HepG2 (cell line): Measurements from ENCODE around the gene OBI1. TPM values are rescaled to one million over a fixed set of nuclear protein-coding genes. Genes with fewer than 3 reads are reported as not detected.
A peak's percentile ranks its signal among the peaks of the same experiment; 100 is the strongest.

Experiments used
- ASH2L ChIP-seq: fragments of 300-600, 200-600 bp; sonication (generic); IDR thresholded peaks from 2 replicates; pipeline ENCODE4 v1.7.0; 2017; ENCODE audit warnings: low read depth, mild to moderate bottlenecking, moderate library complexity, mixed read lengths, low read length; ENCODE audit not compliant: insufficient read length
- CENPT ChIP-seq: sonication (generic); formaldehyde crosslinking; IDR thresholded peaks from 2 replicates; pipeline ENCODE4 v1.8.0; 2022; ENCODE audit warnings: low read depth, mild to moderate bottlenecking, moderate library complexity, missing genetic modification reagents
- GABPA ChIP-seq, 2 experiments: IDR thresholded peaks; 2 replicates each; pipeline ENCODE4 v1.6.1; 2011 to 2016; ENCODE audit warnings: low read depth in 2 of 2, low read length in 1 of 2, missing biosample characterization in 1 of 2, missing genetic modification characterization in 1 of 2
- NCOA1 ChIP-seq: sonication (generic); formaldehyde crosslinking; IDR thresholded peaks from 2 replicates; pipeline ENCODE4 v1.9.0; 2021; ENCODE audit warnings: missing genetic modification reagents
- NFE2L2 ChIP-seq: fragments of 150-350 bp; IDR thresholded peaks from 2 replicates; pipeline ENCODE4 v1.6.1; 2014; ENCODE audit warnings: low read length
- NFYC ChIP-seq: IDR thresholded peaks from 2 replicates; pipeline ENCODE4 v1.6.1; 2016; ENCODE audit warnings: missing genetic modification reagents, missing compliant biosample characterization
- ZNF121 ChIP-seq: sonication (generic); formaldehyde crosslinking; IDR thresholded peaks from 2 replicates; pipeline ENCODE4 v1.5.0; 2020; ENCODE audit warnings: mild to moderate bottlenecking, missing genetic modification reagents
- ZNF34 ChIP-seq: sonication (generic); formaldehyde crosslinking; IDR thresholded peaks from 2 replicates; pipeline ENCODE4 v1.4.0; 2020; ENCODE audit warnings: mild to moderate bottlenecking, missing genetic modification reagents, borderline replicate concordance
- ZNF350 ChIP-seq: sonication (generic); formaldehyde crosslinking; IDR thresholded peaks from 2 replicates; pipeline ENCODE4 v1.4.0; 2020; ENCODE audit warnings: mild to moderate bottlenecking, low read depth, missing genetic modification reagents, borderline replicate concordance
- ZNF383 ChIP-seq: sonication (generic); formaldehyde crosslinking; IDR thresholded peaks from 2 replicates; pipeline ENCODE4 v1.4.0; 2020; ENCODE audit warnings: missing genetic modification reagents, mild to moderate bottlenecking, borderline replicate concordance
- ZNF577 ChIP-seq: sonication (generic); formaldehyde crosslinking; IDR thresholded peaks from 2 replicates; pipeline ENCODE4 v1.4.0; 2020; ENCODE audit warnings: mild to moderate bottlenecking, low read depth, missing genetic modification reagents, borderline replicate concordance
- ZNF749 ChIP-seq: sonication (generic); formaldehyde crosslinking; IDR thresholded peaks from 2 replicates; pipeline ENCODE4 v1.8.0; 2022; ENCODE audit warnings: mild to moderate bottlenecking, missing genetic modification reagents, moderate library complexity, borderline replicate concordance
- polyA plus RNA-seq, 8 experiments: library from polyadenylated mRNA; depleted of rRNA in 3 of 8; stranded (reverse) in 7 of 8; unstranded in 1 of 8; fragments of >200 nt; fragmentation: Illumina TruSeq in 4 of 8; extraction: Trizol in 4 of 8; gene quantifications; 2 replicates each; pipeline versions ENCODE4 v1.2.1 to v1.2.3, GENCODE V29; 2011 to 2016; ENCODE audit warnings: low read depth in 4 of 8, missing spikeins in 1 of 8, mixed read lengths in 1 of 8; ENCODE audit not compliant: insufficient read depth in 1 of 8
- total RNA-seq, 5 experiments: library from RNA; depleted of rRNA; stranded (reverse); fragments of >200 nt; fragmentation: Illumina TruSeq; extraction: Trizol; gene quantifications; 2 replicates each; pipeline ENCODE4 v1.2.3, GENCODE V29; 2016; ENCODE audit warnings: low read depth in 1 of 5
- TF ChIP-seq, protein P1 (sequence below): sonication (generic); formaldehyde crosslinking; IDR thresholded peaks from 2 replicates; pipeline ENCODE4 v1.4.0; 2020; ENCODE audit warnings: missing genetic modification reagents
- TF ChIP-seq, protein P2 (sequence below), 2 experiments: sonication (generic) in 1 of 2; formaldehyde crosslinking in 1 of 2; IDR thresholded peaks; 2 replicates each; pipeline versions ENCODE4 v1.4.0 to v1.6.1; 2018 to 2020; ENCODE audit warnings: missing genetic modification reagents in 2 of 2, borderline replicate concordance in 1 of 2, low read depth in 1 of 2, mild to moderate bottlenecking in 1 of 2, missing biosample characterization in 1 of 2
- TF ChIP-seq, protein P3 (sequence below): sonication (generic); formaldehyde crosslinking; IDR thresholded peaks from 2 replicates; pipeline ENCODE4 v1.8.1; 2023; ENCODE audit warnings: mild to moderate bottlenecking, moderate library complexity, missing genetic modification reagents
- TF ChIP-seq, protein P4 (sequence below): sonication (generic); formaldehyde crosslinking; IDR thresholded peaks from 2 replicates; pipeline ENCODE4 v1.4.0; 2020; ENCODE audit warnings: missing genetic modification reagents
- TF ChIP-seq, protein P5 (sequence below): sonication (generic); formaldehyde crosslinking; IDR thresholded peaks from 2 replicates; pipeline ENCODE4 v1.4.0; 2020; ENCODE audit warnings: missing genetic modification reagents, mild to moderate bottlenecking, borderline replicate concordance

The OBI1 gene
- total and polyA plus RNA-seq, 2 of the 13 experiments (the other 11 are each of a cell fraction or from before 2014, with no cell fraction given), result 7.8 to 23.5 TPM

DNA sequence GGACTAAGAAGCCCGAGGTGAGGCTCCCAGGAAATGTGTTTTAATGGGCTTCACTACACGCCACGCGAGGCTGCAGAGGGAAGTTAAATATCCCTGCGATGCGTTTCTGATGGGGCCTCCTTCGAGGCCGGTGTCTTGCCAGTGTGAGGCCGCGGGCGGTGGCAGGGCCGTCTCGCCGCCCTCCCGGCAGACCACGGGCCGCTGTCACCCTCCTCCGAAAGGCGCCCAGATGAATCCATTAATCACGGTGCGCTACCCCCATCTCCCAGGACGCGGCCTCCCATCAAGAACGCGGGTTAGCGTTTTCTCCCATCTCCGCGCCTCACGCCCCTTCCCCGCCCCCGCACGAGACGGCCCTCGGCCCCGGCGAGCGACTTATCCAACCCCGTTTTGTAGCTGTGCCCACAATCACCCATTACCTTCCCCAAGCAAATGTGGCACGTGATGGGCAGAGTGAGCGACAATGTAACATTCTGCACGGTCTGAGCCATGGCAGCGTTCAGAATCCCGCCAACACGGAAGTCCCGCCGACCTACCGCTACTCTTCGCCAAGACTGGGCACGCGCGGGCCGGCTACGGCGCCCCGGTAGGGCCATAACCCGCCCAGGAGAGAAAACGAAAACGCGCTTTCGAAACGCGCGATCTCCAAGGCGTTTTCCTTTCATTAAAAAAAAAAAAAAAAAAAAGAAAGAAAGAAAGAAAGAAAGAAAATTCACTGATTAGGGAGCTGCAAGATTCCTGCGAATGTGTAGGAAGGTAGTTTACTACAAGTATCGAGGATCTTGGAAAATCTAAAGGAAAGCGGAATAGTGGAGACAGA lies at the start of gene OBI1 (continued):
- TF ChIP-seq, protein P1, sequence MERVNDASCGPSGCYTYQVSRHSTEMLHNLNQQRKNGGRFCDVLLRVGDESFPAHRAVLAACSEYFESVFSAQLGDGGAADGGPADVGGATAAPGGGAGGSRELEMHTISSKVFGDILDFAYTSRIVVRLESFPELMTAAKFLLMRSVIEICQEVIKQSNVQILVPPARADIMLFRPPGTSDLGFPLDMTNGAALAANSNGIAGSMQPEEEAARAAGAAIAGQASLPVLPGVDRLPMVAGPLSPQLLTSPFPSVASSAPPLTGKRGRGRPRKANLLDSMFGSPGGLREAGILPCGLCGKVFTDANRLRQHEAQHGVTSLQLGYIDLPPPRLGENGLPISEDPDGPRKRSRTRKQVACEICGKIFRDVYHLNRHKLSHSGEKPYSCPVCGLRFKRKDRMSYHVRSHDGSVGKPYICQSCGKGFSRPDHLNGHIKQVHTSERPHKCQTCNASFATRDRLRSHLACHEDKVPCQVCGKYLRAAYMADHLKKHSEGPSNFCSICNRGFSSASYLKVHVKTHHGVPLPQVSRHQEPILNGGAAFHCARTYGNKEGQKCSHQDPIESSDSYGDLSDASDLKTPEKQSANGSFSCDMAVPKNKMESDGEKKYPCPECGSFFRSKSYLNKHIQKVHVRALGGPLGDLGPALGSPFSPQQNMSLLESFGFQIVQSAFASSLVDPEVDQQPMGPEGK (CRISPR knock-in tag), result 0 out of 2 replicates have a peak, but pooled peaks have one; percentile 10
- peak; percentile 60 for TF ChIP-seq NFYC (CRISPR knock-in tag)
- peak; percentile 45; the same call in 1 of the 2 replicates for TF ChIP-seq ZNF350 (CRISPR knock-in tag)
- TF ChIP-seq NFE2L2, result no peak
- peak; percentile 52 for TF ChIP-seq GABPA (IDR thresholded peaks at IDR 0.05; ENCODE audit: low read depth, low read length)
- TF ChIP-seq GABPA (CRISPR knock-in tag; IDR thresholded peaks at IDR 0.05; ENCODE audit: low read depth), result peak; percentile 84
- TF ChIP-seq, protein P2, sequence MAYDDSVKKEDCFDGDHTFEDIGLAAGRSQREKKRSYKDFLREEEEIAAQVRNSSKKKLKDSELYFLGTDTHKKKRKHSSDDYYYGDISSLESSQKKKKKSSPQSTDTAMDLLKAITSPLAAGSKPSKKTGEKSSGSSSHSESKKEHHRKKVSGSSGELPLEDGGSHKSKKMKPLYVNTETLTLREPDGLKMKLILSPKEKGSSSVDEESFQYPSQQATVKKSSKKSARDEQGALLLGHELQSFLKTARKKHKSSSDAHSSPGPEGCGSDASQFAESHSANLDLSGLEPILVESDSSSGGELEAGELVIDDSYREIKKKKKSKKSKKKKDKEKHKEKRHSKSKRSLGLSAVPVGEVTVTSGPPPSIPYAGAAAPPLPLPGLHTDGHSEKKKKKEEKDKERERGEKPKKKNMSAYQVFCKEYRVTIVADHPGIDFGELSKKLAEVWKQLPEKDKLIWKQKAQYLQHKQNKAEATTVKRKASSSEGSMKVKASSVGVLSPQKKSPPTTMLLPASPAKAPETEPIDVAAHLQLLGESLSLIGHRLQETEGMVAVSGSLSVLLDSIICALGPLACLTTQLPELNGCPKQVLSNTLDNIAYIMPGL (CRISPR knock-in tag; IDR thresholded peaks at IDR 0.05; ENCODE audit: borderline replicate concordance in 1 of 2, low read depth in 1 of 2), result peak; percentile 68 to 74; a peak in 3 of 4 replicates
- TF ChIP-seq ZNF34, result no peak
- TF ChIP-seq, protein P3, sequence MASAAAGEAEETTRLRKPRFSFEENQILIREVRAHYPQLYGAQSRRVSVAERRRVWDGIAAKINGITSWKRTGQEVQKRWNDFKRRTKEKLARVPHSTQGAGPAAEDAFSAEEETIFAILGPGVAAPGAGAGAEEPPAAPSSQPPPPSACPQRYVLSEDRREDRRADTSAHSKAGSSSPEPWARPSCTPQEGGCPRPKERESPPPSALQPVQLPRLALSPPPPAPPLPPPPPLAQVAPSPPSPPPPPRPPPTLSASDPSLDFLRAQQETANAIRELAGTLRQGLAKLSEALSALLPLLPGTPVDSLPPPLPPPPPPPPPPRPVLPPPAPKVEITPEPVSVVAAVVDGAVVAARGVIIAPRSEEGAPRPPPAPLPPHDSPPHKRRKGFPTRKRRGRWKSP (CRISPR knock-in tag), result peak; percentile 86; the same call in 1 of the 2 replicates
- TF ChIP-seq NCOA1 (CRISPR knock-in tag), result 0 out of 2 replicates have a peak, but pooled peaks have one; percentile 12
- TF ChIP-seq, protein P4, sequence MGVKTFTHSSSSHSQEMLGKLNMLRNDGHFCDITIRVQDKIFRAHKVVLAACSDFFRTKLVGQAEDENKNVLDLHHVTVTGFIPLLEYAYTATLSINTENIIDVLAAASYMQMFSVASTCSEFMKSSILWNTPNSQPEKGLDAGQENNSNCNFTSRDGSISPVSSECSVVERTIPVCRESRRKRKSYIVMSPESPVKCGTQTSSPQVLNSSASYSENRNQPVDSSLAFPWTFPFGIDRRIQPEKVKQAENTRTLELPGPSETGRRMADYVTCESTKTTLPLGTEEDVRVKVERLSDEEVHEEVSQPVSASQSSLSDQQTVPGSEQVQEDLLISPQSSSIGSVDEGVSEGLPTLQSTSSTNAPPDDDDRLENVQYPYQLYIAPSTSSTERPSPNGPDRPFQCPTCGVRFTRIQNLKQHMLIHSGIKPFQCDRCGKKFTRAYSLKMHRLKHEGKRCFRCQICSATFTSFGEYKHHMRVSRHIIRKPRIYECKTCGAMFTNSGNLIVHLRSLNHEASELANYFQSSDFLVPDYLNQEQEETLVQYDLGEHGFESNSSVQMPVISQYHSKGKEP (CRISPR knock-in tag), result no peak
- TF ChIP-seq ASH2L, result peak; percentile 95
- no peak; the same call in 1 of the 2 replicates for TF ChIP-seq ZNF383 (CRISPR knock-in tag)
- TF ChIP-seq, protein P5, sequence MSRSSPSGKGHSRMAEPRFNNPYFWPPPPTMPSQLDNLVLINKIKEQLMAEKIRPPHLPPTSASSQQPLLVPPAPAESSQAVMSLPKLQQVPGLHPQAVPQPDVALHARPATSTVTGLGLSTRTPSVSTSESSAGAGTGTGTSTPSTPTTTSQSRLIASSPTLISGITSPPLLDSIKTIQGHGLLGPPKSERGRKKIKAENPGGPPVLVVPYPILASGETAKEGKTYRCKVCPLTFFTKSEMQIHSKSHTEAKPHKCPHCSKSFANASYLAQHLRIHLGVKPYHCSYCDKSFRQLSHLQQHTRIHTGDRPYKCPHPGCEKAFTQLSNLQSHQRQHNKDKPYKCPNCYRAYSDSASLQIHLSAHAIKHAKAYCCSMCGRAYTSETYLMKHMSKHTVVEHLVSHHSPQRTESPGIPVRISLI, result peak; percentile 73; the same call in 1 of the 2 replicates
- TF ChIP-seq ZNF121 (CRISPR knock-in tag), result no peak
- peak; percentile 63 for TF ChIP-seq ZNF749 (CRISPR knock-in tag)
- TF ChIP-seq ZNF577 (CRISPR knock-in tag), result no peak
- TF ChIP-seq CENPT, result no peak
